GM19025 (cell line): Measurements from ENCODE around the gene PLA2G2C.

ENCODE experiments used
- ATAC-seq: cut with Tn5 transposase; IDR thresholded peaks from one replicate; pipeline ENCODE4 v1.9.1; 2021; ENCODE audit warnings: mild to moderate bottlenecking, low read depth, moderate library complexity; ENCODE audit not compliant: unreplicated experiment

The PLA2G2C gene

GRCh38 chr1:20158358-20159070, 27.8 kb downstream of the PLA2G2C start:
- ATAC-seq, result no peak

GRCh38 chr1:20154301-20154831, 32.0 kb downstream of the PLA2G2C start:
- ATAC-seq, result no peak

DNA sequence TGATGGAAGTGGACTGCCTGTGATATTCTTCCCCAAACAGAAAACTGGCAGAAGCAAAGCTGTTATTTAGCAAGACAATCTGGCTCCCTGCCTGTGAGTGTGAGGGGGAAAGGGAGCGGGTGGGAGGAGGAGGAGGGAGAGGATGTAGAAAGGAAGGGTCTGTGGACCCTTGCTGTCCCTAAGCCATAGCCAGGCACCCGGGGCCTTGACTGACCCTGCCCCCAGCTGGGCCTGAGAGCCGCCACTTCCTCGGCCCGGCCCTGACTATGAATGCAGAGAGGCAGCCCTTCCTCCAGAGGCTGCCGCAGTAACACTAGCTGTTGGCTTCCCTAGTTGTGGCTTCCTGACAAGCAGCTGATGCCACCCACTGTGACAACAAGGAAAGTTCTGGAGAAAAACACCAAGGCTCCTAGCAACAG, 33.3 kb downstream of the PLA2G2C start:
- no peak for ATAC-seq

GRCh38 chr1:20152599-20152930, 33.8 kb downstream of the PLA2G2C start:
- ATAC-seq, result no peak

GRCh38 chr1:20151906-20152598, 34.3 kb downstream of the PLA2G2C start:
- peak; percentile 63 for ATAC-seq

DNA sequence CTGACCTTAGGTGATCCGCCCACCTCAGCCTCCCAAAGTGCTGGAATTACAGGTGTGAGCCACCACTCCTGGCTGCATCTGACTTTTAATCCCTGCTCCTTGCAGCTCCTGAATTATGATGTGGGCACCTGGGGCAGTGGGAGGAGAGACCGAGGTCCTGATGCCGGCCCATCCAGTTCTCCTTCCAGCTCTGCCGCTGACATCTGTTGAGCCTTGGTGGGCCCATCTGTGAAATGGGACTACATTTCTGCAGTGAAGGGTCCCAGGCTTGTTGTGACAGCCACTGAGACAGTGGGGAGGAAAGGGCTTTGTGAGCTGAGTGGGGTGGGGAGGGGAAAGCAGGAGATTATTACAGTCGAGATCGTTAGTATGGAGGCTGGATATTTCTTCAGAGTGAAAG, 35.3 kb downstream of the PLA2G2C start:
- no peak for ATAC-seq

GRCh38 chr1:20150326-20150705, 36.0 kb downstream of the PLA2G2C start:
- no peak for ATAC-seq

DNA sequence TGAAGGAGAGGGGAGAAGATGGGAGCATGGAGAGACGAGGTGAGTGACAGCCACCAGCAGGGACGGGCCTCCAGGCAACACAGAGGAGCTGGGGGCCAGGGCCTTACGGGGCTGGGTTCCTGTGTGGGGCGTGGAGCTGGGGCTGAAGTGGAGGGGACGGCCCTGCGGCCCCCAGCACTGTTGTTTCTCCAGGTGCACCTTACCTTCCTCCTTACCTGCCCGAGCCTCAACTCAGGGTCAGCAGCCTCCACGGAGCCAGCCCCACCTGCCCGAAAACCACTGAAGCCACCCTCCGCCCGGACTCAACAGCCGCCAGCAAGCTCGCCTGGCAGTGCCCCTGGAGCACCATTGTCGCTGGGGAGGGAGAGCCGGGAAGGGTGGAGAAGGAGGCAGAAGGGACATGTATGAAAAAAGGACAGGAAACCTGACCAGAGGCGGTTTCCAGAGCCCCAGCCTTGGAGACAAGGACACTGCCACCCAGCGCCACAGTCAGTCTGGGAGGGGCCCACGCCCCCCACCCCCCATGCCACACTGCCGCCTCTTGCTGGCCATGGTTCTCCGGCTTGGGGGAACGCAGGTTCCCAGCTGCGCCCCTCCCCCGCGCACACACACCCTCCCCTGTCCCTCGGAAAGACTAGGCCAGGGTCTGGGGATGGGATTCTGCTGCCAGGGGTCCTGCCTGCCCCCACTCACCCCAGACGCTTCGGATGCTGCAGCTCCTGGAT, 36.6 kb downstream of the PLA2G2C start:
- ATAC-seq, result no peak

GRCh38 chr1:20148571-20149500, 37.5 kb downstream of the PLA2G2C start:
- ATAC-seq, result no peak

GRCh38 chr1:20147846-20148570, 38.3 kb downstream of the PLA2G2C start:
- no peak for ATAC-seq

GRCh38 chr1:20143734-20144565, 42.4 kb downstream of the PLA2G2C start:
- ATAC-seq, result no peak

- ATAC-seq, result no peak
Measured at GRCh38 chr1:20143318-20143717, 43.0 kb downstream of the PLA2G2C start.

DNA sequence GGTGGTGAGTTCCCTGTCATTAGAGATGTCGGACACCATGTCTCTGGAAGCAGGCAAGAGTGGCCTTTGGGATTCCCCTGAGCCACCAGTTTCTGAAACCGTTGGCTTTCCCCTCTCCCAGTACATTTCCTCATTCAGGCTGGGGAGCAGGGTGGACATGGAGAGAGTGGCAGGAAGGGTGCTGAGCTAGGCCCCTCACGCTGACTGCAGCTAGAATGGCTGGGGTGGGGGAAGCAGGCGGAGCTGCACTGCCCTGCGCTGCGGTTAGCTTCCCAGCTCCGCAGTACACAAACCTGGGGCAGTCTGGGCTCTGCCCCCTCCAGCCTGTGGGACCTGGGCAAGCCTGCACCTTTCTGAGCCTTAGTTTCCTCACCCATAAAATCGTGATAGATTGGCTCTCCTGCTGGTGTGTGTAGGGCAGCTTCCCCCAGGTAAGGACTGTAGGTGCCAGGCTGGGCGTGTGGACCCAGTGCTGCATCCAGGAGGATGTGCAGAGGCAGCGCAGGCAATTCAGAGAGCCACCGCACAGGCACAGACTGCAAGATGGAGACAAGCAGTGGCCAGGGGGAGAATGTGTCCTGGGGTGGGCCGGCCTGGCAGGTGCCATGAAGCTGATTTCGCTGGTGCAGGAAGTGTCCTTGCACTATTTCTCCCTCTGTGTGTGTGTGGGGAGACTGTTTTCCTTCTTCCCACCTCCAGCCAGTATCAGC, 44.2 kb downstream of the PLA2G2C start:
- no peak for ATAC-seq

DNA sequence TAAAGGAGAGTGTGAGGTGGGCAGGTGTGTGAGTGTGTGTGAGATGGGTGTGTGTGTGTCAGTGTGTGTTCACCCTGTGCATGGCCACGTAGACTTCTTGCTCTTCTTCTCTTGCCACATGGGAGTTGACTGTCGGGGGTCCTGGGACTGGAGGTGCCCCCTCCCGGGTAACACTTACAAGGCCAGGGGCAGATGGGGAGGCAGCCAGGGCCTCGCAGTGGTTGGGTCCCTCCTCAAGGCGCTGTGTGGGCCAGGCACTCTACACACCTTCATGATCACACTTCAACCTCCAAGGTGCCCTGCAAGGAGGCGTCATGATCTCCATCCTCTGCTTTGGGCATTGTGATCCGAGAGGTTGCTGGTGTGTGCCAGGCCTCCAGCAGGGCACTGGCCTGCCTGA, 44.9 kb downstream of the PLA2G2C start:
- ATAC-seq, result no peak

DNA sequence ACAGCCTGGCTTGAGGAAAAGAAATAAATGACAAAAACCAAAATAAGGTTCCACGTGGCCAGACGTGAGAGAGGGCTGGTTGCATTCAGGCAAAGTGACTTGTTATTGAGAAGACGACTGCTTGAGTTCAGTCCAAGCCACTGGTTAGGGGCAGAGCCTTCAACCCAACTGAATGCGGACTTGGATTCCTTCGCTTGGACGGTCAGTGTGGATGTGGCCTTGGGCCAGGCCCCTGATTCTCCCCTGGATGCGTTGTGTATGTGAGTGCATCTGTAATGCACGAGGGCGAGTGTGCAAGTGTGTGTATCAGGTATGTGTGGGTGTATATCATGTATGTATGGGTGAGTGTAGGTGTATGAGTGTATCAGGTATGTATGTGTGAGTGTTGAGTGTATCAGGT, 45.3 kb downstream of the PLA2G2C start:
- ATAC-seq, result no peak

- ATAC-seq, result no peak
Measured at GRCh38 chr1:20139776-20140612, 46.3 kb downstream of the PLA2G2C start.

GRCh38 chr1:20138961-20139550, 47.3 kb downstream of the PLA2G2C start, which contains the start of gene PLA2G2F:
TSS of gene PLA2G2F (plus strand) at chr1:20139323. CDS start at chr1:20139428, 105 bp downstream.
- no peak for ATAC-seq
